SK-N-SH (cell line): ENCODE data around the gene SLC12A4. TPM values are rescaled to one million over a fixed set of nuclear protein-coding genes. Genes with fewer than 3 reads are reported as not detected.
"Not testable (repeated sequence)": the region's sequence is repeated elsewhere in the genome, so short reads cannot be mapped to it uniquely, and the experiment has no call there.

Source experiments
- CTCF ChIA-PET: fragments of 300-600, 350-600 bp; formaldehyde crosslinking; extraction: SDS; loops from one replicate; lab custom pipeline; 2021; lab: Yijun Ruan, JAX
- POLR2A ChIA-PET: fragments of 350-600 bp; sonication (Branson Sonifier 250); formaldehyde crosslinking; extraction: SDS; loops from one replicate; lab custom pipeline; 2020; ENCODE audit warnings: antibody characterized with exemption, inconsistent platforms; lab: Yijun Ruan, JAX
- DNase-seq: peaks from one replicate; pipeline ENCODE4 v3.0.0; 2012
- H2AFZ ChIP-seq: fragments of 200-600 bp; sonication (generic); 2 replicates; pipeline ENCODE4 v1.8.1; 2016; ENCODE audit warnings: antibody characterized with exemption, mild to moderate bottlenecking, low read depth
- H3F3A ChIP-seq: fragments of 200-600 bp; sonication (generic); replicated peaks from 2 replicates; pipeline ENCODE3; 2016; ENCODE audit warnings: antibody characterized with exemption, mild to moderate bottlenecking; ENCODE audit not compliant: insufficient read depth
- H3K27ac ChIP-seq, 2 experiments: fragments of 200-500 bp in 1 of 2; fragments of 200-600 bp in 1 of 2; sonication (Bioruptor generic) in 1 of 2; sonication (generic), shearing (Covaris generic) in 1 of 2; 2 replicates each; pipeline versions ENCODE4 v1.5.1 to v1.6.1; 2014 to 2016; ENCODE audit warnings: low read depth in 2 of 2, inconsistent platforms in 1 of 2, low read length in 1 of 2, mild to moderate bottlenecking in 1 of 2, mixed read lengths in 1 of 2
- H3K27me3 ChIP-seq: fragments of 200-600 bp; sonication (generic), shearing (Covaris generic); 2 replicates; pipeline ENCODE4 v1.6.1; 2016; ENCODE audit warnings: mixed run types; ENCODE audit not compliant: insufficient read depth
- H3K36me3 ChIP-seq, 2 experiments: fragments of 200-500 bp in 1 of 2; fragments of 200-600 bp in 1 of 2; sonication (Bioruptor generic) in 1 of 2; sonication (generic) in 1 of 2; replicated peaks in 1 of 2; 2 replicates each; pipeline versions ENCODE3 to v1.5.1; 2014 to 2016; ENCODE audit warnings: low read length in 1 of 2, mild to moderate bottlenecking in 1 of 2; ENCODE audit not compliant: insufficient read depth in 2 of 2, control insufficient read depth in 1 of 2
- H3K4me1 ChIP-seq, 2 experiments: fragments of 200-500 bp in 1 of 2; fragments of 200-600 bp in 1 of 2; sonication (Bioruptor generic) in 1 of 2; sonication (generic), shearing (Covaris generic) in 1 of 2; 2 replicates each; pipeline versions ENCODE4 v1.5.1 to v1.6.1; 2014 to 2016; ENCODE audit warnings: low read depth in 1 of 2, low read length in 1 of 2, mixed run types in 1 of 2; ENCODE audit not compliant: insufficient read depth in 2 of 2, control insufficient read depth in 1 of 2
- H3K4me2 ChIP-seq: fragments of 200-600 bp; sonication (generic), shearing (Covaris generic); 2 replicates; pipeline ENCODE4 v1.6.1; 2017; ENCODE audit warnings: mixed run types
- H3K4me3 ChIP-seq, 2 experiments: fragments of 200-500 bp in 1 of 2; fragments of 200-600 bp in 1 of 2; sonication (Bioruptor generic) in 1 of 2; sonication (generic), shearing (Covaris generic) in 1 of 2; 2 replicates each; pipeline versions ENCODE4 v1.5.1 to v1.8.1; 2014 to 2016; ENCODE audit warnings: low read depth in 2 of 2, inconsistent platforms in 1 of 2, low read length in 1 of 2, mild to moderate bottlenecking in 1 of 2, mixed read lengths in 1 of 2, moderate library complexity in 1 of 2
- H3K79me2 ChIP-seq: fragments of 200-600 bp; sonication (generic); 2 replicates; pipeline ENCODE4 v1.8.1; 2017; ENCODE audit warnings: mild to moderate bottlenecking; ENCODE audit not compliant: insufficient read depth
- H3K9ac ChIP-seq: fragments of 200-600 bp; sonication (generic); 2 replicates; pipeline ENCODE4 v1.6.1; 2017; ENCODE audit warnings: mixed run types
- H3K9me2 ChIP-seq: fragments of 200-600 bp; sonication (generic); 2 replicates; pipeline ENCODE4 v1.6.1; 2017; ENCODE audit warnings: mixed run types
- H3K9me3 ChIP-seq: fragments of 200-600 bp; sonication (generic); 2 replicates; pipeline ENCODE4 v1.6.1; 2017; ENCODE audit warnings: mixed run types, mild to moderate bottlenecking, moderate library complexity
- H4K20me1 ChIP-seq: fragments of 200-600 bp; sonication (generic); 2 replicates; pipeline ENCODE4 v1.6.1; 2017; ENCODE audit warnings: mild to moderate bottlenecking, mixed run types; ENCODE audit not compliant: insufficient read depth
- CHD2 ChIP-seq: fragments of 150-350 bp; IDR thresholded peaks from 2 replicates; pipeline ENCODE4 v1.6.1; 2018; ENCODE audit warnings: low read length; ENCODE audit not compliant: partially characterized antibody
- ELF1 ChIP-seq: IDR thresholded peaks from 2 replicates; pipeline ENCODE4 v1.4.0; 2012
- FOXM1 ChIP-seq: IDR thresholded peaks from 2 replicates; pipeline ENCODE4 v1.4.0; 2012; ENCODE audit warnings: low read depth, mild to moderate bottlenecking
- GABPA ChIP-seq: IDR thresholded peaks from 2 replicates; pipeline ENCODE4 v1.4.0; 2012; ENCODE audit warnings: low read depth, mild to moderate bottlenecking
- GATA2 ChIP-seq: sonication (generic); formaldehyde crosslinking; IDR thresholded peaks from 2 replicates; pipeline ENCODE4 v1.5.0; 2020; ENCODE audit warnings: mild to moderate bottlenecking, missing genetic modification reagents
- JUND ChIP-seq: IDR thresholded peaks from 2 replicates; pipeline ENCODE4 v1.4.0; 2012
- MEF2A ChIP-seq: IDR thresholded peaks from 2 replicates; pipeline ENCODE4 v1.4.0; 2012; ENCODE audit warnings: low read depth, borderline replicate concordance
- MXI1 ChIP-seq: IDR thresholded peaks from 2 replicates; pipeline ENCODE4 v1.6.1; 2012; ENCODE audit warnings: mild to moderate bottlenecking, low read depth, low read length, improper control_type of control experiment
- RCOR1 ChIP-seq: fragments of 150-350 bp; IDR thresholded peaks from 2 replicates; pipeline ENCODE4 v1.6.1; 2017; ENCODE audit warnings: antibody characterized with exemption, low read length
- RFX5 ChIP-seq: IDR thresholded peaks from 2 replicates; pipeline ENCODE4 v1.6.1; 2012; ENCODE audit warnings: mild to moderate bottlenecking, improper control_type of control experiment, low read length
- SIN3A ChIP-seq: IDR thresholded peaks from 2 replicates; pipeline ENCODE4 v1.6.1; 2012; ENCODE audit warnings: low read depth, mild to moderate bottlenecking, low read length, moderate library complexity, borderline replicate concordance
- SMC3 ChIP-seq: IDR thresholded peaks from 2 replicates; pipeline ENCODE4 v1.6.1; 2012; ENCODE audit warnings: low read depth, low read length, improper control_type of control experiment
- TAF1 ChIP-seq: IDR thresholded peaks from 2 replicates; pipeline ENCODE4 v1.6.1; 2012; ENCODE audit warnings: low read depth, mild to moderate bottlenecking, low read length, moderate library complexity, borderline replicate concordance
- YY1 ChIP-seq: IDR thresholded peaks from 2 replicates; pipeline ENCODE4 v1.4.0; 2012; ENCODE audit warnings: low read depth, mild to moderate bottlenecking
- WGBS: methylation state at CpG from one replicate; pipeline ENCODE4 v1.1.6; 2017; ENCODE audit warnings: low lambda C conversion rate; 5-methylcytosine and 5-hydroxymethylcytosine counted together
- polyA plus RNA-seq, 3 experiments: library from polyadenylated mRNA; depleted of rRNA; stranded (reverse); fragments of >200 nt; gene quantifications; 2 replicates each; pipeline ENCODE4 v1.2.3, GENCODE V29; 2012
- TF ChIP-seq, protein P1 (sequence below): IDR thresholded peaks from 2 replicates; pipeline ENCODE4; 2012
- TF ChIP-seq, protein P2 (sequence below): fragments of 150-350 bp; IDR thresholded peaks from 2 replicates; pipeline ENCODE4 v1.6.1; 2016; ENCODE audit warnings: mild to moderate bottlenecking, low read depth, low read length
- TF ChIP-seq, protein P3 (sequence below): IDR thresholded peaks from 2 replicates; pipeline ENCODE4 v1.6.1; 2012; ENCODE audit warnings: mild to moderate bottlenecking, low read depth, low read length, moderate library complexity
- TF ChIP-seq, protein P4 (sequence below): IDR thresholded peaks from 2 replicates; pipeline ENCODE4 v1.4.0; 2012; ENCODE audit warnings: low read depth, borderline replicate concordance
- TF ChIP-seq, protein P5 (sequence below): fragments of 150-350 bp; IDR thresholded peaks from 2 replicates; pipeline ENCODE4 v1.6.1; 2017; ENCODE audit warnings: antibody characterized with exemption, low read length, low read depth, borderline replicate concordance

Gene SLC12A4
- polyA plus RNA-seq, 1 of the 3 experiments (the other 2 are of a cell fraction): 75.8 TPM

DNA sequence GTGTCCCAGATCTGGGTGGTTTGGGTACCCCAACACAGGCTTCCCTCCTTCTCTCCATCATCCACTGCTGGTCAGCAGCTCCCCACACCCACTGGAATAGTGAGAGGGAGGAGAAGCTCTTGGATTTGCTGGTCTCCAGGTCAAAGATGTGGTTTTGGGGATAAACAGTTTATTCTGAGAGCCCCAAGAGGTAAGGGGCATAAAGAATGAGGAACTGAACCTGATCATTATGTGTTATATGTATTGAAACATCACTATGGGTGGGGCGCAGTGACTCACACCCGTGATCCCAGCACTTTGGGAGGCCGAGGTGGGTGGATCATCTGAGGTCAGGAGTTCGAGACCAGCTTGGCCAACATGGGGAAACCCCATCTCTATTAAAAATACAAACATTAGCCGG lies 27.0 kb upstream of the SLC12A4 start:
- no peak for DNase-seq
- no peak overlapping the region for H3K4me2 ChIP-seq
- H3K27ac ChIP-seq: no peak overlapping the region
- H2AFZ ChIP-seq: no peak overlapping the region
- ChIA-PET POLR2A (no interaction called here), CTCF (interaction anchor here (2.2 kb wide), 2 partner anchors 27 to 54 kb away, joined by 5 to 6 read pairs; no protein-coding TSS in a partner anchor)
- H3K4me1 ChIP-seq: peaks cover 0 to 7% of the 10 kb centered on the region in 2 experiments; a peak in 1 of 4 replicates
- H3F3A ChIP-seq: no peaks in the 10 kb centered on the region
- no peaks in the 10 kb centered on the region for H3K27me3 ChIP-seq
- H3K9me2 ChIP-seq: no peaks in the 10 kb centered on the region
- no peak overlapping the region for H3K9ac ChIP-seq
- no peaks in the 10 kb centered on the region for H3K79me2 ChIP-seq
- 67% methylated on average over 4 of the region's 5 CpGs for WGBS
- no peaks in the 10 kb centered on the region for H3K9me3 ChIP-seq
- no peak overlapping the region for H3K4me3 ChIP-seq
- H4K20me1 ChIP-seq: no peaks in the 10 kb centered on the region
- TF ChIP-seq SMC3: no peak
- no peak for TF ChIP-seq TAF1
- TF ChIP-seq ELF1: no peak
- TF ChIP-seq CHD2: no peak
- TF ChIP-seq RFX5: no peak
- no peak for TF ChIP-seq MEF2A
- no peak for TF ChIP-seq YY1
- no peak for TF ChIP-seq FOXM1
- no peak for TF ChIP-seq JUND
- TF ChIP-seq RCOR1: no peak
- TF ChIP-seq GATA2 (CRISPR knock-in tag): no peak
- TF ChIP-seq, protein P1, sequence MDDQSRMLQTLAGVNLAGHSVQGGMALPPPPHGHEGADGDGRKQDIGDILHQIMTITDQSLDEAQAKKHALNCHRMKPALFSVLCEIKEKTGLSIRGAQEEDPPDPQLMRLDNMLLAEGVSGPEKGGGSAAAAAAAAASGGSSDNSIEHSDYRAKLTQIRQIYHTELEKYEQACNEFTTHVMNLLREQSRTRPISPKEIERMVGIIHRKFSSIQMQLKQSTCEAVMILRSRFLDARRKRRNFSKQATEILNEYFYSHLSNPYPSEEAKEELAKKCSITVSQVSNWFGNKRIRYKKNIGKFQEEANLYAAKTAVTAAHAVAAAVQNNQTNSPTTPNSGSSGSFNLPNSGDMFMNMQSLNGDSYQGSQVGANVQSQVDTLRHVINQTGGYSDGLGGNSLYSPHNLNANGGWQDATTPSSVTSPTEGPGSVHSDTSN: no peak
- TF ChIP-seq MXI1: no peak
- TF ChIP-seq, protein P2, sequence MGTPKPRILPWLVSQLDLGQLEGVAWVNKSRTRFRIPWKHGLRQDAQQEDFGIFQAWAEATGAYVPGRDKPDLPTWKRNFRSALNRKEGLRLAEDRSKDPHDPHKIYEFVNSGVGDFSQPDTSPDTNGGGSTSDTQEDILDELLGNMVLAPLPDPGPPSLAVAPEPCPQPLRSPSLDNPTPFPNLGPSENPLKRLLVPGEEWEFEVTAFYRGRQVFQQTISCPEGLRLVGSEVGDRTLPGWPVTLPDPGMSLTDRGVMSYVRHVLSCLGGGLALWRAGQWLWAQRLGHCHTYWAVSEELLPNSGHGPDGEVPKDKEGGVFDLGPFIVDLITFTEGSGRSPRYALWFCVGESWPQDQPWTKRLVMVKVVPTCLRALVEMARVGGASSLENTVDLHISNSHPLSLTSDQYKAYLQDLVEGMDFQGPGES: no peak
- TF ChIP-seq, protein P3, sequence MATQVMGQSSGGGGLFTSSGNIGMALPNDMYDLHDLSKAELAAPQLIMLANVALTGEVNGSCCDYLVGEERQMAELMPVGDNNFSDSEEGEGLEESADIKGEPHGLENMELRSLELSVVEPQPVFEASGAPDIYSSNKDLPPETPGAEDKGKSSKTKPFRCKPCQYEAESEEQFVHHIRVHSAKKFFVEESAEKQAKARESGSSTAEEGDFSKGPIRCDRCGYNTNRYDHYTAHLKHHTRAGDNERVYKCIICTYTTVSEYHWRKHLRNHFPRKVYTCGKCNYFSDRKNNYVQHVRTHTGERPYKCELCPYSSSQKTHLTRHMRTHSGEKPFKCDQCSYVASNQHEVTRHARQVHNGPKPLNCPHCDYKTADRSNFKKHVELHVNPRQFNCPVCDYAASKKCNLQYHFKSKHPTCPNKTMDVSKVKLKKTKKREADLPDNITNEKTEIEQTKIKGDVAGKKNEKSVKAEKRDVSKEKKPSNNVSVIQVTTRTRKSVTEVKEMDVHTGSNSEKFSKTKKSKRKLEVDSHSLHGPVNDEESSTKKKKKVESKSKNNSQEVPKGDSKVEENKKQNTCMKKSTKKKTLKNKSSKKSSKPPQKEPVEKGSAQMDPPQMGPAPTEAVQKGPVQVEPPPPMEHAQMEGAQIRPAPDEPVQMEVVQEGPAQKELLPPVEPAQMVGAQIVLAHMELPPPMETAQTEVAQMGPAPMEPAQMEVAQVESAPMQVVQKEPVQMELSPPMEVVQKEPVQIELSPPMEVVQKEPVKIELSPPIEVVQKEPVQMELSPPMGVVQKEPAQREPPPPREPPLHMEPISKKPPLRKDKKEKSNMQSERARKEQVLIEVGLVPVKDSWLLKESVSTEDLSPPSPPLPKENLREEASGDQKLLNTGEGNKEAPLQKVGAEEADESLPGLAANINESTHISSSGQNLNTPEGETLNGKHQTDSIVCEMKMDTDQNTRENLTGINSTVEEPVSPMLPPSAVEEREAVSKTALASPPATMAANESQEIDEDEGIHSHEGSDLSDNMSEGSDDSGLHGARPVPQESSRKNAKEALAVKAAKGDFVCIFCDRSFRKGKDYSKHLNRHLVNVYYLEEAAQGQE: no peak
- TF ChIP-seq, protein P4, sequence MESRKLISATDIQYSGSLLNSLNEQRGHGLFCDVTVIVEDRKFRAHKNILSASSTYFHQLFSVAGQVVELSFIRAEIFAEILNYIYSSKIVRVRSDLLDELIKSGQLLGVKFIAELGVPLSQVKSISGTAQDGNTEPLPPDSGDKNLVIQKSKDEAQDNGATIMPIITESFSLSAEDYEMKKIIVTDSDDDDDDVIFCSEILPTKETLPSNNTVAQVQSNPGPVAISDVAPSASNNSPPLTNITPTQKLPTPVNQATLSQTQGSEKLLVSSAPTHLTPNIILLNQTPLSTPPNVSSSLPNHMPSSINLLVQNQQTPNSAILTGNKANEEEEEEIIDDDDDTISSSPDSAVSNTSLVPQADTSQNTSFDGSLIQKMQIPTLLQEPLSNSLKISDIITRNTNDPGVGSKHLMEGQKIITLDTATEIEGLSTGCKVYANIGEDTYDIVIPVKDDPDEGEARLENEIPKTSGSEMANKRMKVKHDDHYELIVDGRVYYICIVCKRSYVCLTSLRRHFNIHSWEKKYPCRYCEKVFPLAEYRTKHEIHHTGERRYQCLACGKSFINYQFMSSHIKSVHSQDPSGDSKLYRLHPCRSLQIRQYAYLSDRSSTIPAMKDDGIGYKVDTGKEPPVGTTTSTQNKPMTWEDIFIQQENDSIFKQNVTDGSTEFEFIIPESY: no peak
- TF ChIP-seq SIN3A: no peak
- no peak for TF ChIP-seq GABPA
- TF ChIP-seq, protein P5, sequence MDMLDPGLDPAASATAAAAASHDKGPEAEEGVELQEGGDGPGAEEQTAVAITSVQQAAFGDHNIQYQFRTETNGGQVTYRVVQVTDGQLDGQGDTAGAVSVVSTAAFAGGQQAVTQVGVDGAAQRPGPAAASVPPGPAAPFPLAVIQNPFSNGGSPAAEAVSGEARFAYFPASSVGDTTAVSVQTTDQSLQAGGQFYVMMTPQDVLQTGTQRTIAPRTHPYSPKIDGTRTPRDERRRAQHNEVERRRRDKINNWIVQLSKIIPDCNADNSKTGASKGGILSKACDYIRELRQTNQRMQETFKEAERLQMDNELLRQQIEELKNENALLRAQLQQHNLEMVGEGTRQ: no peak
- no peaks in the 10 kb centered on the region for H3K36me3 ChIP-seq

DNA sequence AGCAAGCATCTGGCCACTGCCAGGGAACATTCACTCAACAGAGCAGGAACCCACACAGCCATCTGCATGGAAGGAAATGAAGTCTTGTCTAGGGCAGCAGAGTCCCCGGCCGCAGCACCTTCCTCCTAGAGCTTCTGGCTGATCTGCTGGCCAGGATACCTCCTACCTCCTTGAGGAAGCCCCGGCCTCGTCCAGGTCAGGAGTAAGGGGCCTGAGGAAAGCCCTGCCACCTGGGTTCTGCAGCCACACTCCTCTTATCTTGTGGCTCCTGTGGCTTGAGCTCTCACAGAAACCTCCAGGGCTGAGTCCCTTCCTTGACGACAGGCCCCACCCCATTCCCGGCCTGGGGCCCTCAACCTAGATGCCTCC lies 25.6 kb upstream of the SLC12A4 start:
- POLR2A ChIA-PET, H3F3A ChIP-seq: not testable (repeated sequence)

More for the DNA sequence above, 25.6 kb upstream of the SLC12A4 start:
- not testable (repeated sequence) for H3K4me1 ChIP-seq, DNase-seq, H3K9ac ChIP-seq, H4K20me1 ChIP-seq, H3K79me2 ChIP-seq, H3K4me3 ChIP-seq, H3K27ac ChIP-seq, H3K4me2 ChIP-seq, H3K27me3 ChIP-seq, H3K9me3 ChIP-seq, H3K36me3 ChIP-seq, H3K9me2 ChIP-seq
- CTCF ChIA-PET: interaction anchor here (0.6 to 3.9 kb wide), 13 partner anchors 9 to 447 kb away, joined by 3 to 25 read pairs (median 4); no protein-coding TSS in a partner anchor
- peak overlapping the region; percentile 84 for H2AFZ ChIP-seq
- no CpG with 5 or more reads among the region's 6 CpGs for WGBS
